Lower leg skin (tissue), 3 donors: ENCODE measurements around the gene EYA2.

Experiments used
- POLR2A ChIP-seq, 2 donors: fragments of 450-650 bp; IDR thresholded peaks; one replicate each; pipeline ENCODE4 v1.6.1; 2016 to 2017; ENCODE audit warnings: antibody characterized with exemption in 2 of 2, mild to moderate bottlenecking in 1 of 2, moderate library complexity in 1 of 2
- TF ChIP-seq, protein P1 (sequence below), 3 donors: fragments of 450-650 bp; IDR thresholded peaks; one replicate each; pipeline ENCODE4 v1.5.1; 2016; ENCODE audit warnings: antibody characterized with exemption in 3 of 3, mild to moderate bottlenecking in 3 of 3, moderate library complexity in 2 of 3

DNA sequence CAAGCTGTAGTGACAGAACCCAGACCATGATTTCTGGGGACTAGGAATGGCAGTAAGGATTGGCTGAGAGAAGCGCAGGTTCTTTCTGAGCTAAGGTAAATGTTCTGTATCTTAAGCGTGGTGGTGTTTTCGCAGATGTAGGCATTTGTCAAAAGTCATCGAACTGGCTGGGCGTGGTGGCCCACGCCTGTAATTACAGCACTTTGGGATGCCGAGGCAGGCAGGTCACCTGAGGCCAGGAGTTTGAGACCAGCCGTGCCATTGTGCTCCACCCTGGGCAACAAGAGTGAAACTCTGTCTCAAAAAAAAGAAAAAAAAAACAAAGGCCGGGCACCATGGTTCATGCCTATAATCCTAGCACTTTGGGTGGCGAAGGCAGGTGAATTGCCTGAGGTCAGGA lies 40.7 kb upstream of the EYA2 start:
- TF ChIP-seq, protein P1, sequence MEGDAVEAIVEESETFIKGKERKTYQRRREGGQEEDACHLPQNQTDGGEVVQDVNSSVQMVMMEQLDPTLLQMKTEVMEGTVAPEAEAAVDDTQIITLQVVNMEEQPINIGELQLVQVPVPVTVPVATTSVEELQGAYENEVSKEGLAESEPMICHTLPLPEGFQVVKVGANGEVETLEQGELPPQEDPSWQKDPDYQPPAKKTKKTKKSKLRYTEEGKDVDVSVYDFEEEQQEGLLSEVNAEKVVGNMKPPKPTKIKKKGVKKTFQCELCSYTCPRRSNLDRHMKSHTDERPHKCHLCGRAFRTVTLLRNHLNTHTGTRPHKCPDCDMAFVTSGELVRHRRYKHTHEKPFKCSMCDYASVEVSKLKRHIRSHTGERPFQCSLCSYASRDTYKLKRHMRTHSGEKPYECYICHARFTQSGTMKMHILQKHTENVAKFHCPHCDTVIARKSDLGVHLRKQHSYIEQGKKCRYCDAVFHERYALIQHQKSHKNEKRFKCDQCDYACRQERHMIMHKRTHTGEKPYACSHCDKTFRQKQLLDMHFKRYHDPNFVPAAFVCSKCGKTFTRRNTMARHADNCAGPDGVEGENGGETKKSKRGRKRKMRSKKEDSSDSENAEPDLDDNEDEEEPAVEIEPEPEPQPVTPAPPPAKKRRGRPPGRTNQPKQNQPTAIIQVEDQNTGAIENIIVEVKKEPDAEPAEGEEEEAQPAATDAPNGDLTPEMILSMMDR (IDR thresholded peaks at IDR 0.05), result no peak
- TF ChIP-seq POLR2A (IDR thresholded peaks at IDR 0.05), result no peak
